HL-60 (cell line): ENCODE data around the gene GABRB1.

ENCODE experiments used
- DNase-seq, 2 experiments: peaks; one replicate each; pipeline ENCODE4 v3.0.0-alpha.2; 2010 to 2020; ENCODE audit warnings: low read depth in 1 of 2, low spot score in 1 of 2
- H3K27ac ChIP-seq: fragments of 250-450 bp; sonication (Bioruptor Pico); replicated peaks from 2 replicates; pipeline ENCODE4 v1.5.1; 2020; ENCODE audit warnings: mild to moderate bottlenecking, moderate library complexity
- H3K27me3 ChIP-seq: fragments of 250-450 bp; sonication (Bioruptor Pico); 2 replicates; pipeline ENCODE4 v1.5.1; 2021; ENCODE audit warnings: mild to moderate bottlenecking, moderate library complexity; ENCODE audit not compliant: insufficient read depth, poor library complexity, severe bottlenecking
- H3K4me3 ChIP-seq: replicated peaks from 2 replicates; pipeline ENCODE4 v1.5.1; 2011; ENCODE audit warnings: mild to moderate bottlenecking, control low read depth, low read length; ENCODE audit not compliant: insufficient read depth
- GABPA ChIP-seq: IDR thresholded peaks from 2 replicates; pipeline ENCODE4 v1.6.1; 2012; ENCODE audit warnings: low read depth
- POLR2AphosphoS5 ChIP-seq: IDR thresholded peaks from 2 replicates; pipeline ENCODE4 v1.6.1; 2012; ENCODE audit warnings: low read depth
- SPI1 ChIP-seq: IDR thresholded peaks from 2 replicates; pipeline ENCODE4 v1.6.1; 2012; ENCODE audit warnings: low read depth, mild to moderate bottlenecking, borderline replicate concordance
- TF ChIP-seq, protein P1 (sequence below): IDR thresholded peaks from one replicate; pipeline ENCODE4 v1.5.1; 2011; ENCODE audit warnings: low read length, control low read depth, inconsistent platforms; ENCODE audit not compliant: insufficient read depth
- TF ChIP-seq, protein P2 (sequence below): IDR thresholded peaks from 2 replicates; pipeline ENCODE4 v1.6.1; 2012; ENCODE audit warnings: low read depth; ENCODE audit not compliant: insufficient replicate concordance

The GABRB1 gene

DNA sequence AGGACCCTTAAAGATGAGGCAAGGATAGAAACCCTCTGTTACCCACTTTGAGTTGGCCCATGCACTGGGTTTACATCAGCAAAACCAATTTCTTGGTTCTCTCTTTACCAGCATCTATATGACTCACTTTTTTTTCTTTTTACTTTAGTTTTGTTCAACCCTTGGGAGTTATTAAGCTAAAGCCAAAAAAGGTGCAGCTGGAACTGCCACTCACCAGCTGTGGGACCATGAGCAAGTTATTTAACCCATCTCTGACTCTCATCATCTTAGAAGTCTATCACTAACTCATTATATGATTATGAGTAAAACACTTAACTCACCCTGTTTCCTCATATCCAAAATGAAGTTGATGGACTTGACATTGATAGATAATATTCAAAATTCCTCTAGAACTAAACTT lies 53.4 kb downstream of the GABRB1 start:
- no peak overlapping the region for H3K27ac ChIP-seq
- TF ChIP-seq SPI1 (no peak), GABPA (no peak)
- TF ChIP-seq, protein P1, sequence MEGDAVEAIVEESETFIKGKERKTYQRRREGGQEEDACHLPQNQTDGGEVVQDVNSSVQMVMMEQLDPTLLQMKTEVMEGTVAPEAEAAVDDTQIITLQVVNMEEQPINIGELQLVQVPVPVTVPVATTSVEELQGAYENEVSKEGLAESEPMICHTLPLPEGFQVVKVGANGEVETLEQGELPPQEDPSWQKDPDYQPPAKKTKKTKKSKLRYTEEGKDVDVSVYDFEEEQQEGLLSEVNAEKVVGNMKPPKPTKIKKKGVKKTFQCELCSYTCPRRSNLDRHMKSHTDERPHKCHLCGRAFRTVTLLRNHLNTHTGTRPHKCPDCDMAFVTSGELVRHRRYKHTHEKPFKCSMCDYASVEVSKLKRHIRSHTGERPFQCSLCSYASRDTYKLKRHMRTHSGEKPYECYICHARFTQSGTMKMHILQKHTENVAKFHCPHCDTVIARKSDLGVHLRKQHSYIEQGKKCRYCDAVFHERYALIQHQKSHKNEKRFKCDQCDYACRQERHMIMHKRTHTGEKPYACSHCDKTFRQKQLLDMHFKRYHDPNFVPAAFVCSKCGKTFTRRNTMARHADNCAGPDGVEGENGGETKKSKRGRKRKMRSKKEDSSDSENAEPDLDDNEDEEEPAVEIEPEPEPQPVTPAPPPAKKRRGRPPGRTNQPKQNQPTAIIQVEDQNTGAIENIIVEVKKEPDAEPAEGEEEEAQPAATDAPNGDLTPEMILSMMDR, result no peak
- no peak overlapping the region for H3K4me3 ChIP-seq
- H3K27me3 ChIP-seq, result no peaks in the 10 kb centered on the region
- DNase-seq, result no peak

DNA sequence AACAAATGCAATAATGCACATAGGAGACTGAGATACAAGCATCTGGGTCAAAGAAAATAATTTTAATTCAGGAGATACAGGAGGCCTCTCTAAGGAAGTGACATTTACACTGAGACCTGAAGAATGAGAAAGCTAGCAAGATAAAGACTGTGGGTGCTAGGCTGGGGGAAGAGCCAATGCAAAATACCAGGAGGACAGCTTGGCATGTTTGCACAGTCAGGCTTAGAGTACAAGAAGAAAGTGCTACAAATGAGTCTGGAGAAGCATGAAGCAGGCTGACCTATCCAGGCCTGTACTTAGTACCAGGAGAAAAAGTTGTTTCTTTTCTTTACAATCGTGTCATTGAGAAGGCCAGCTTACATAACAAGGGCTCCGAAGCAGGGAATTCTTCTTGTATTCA lies 56.9 kb downstream of the GABRB1 start:
- Histone ChIP-seq H3K27me3 (no peaks in the 10 kb centered on the region), H3K4me3 (no peak overlapping the region), H3K27ac (no peak overlapping the region)
- TF ChIP-seq, protein P2, sequence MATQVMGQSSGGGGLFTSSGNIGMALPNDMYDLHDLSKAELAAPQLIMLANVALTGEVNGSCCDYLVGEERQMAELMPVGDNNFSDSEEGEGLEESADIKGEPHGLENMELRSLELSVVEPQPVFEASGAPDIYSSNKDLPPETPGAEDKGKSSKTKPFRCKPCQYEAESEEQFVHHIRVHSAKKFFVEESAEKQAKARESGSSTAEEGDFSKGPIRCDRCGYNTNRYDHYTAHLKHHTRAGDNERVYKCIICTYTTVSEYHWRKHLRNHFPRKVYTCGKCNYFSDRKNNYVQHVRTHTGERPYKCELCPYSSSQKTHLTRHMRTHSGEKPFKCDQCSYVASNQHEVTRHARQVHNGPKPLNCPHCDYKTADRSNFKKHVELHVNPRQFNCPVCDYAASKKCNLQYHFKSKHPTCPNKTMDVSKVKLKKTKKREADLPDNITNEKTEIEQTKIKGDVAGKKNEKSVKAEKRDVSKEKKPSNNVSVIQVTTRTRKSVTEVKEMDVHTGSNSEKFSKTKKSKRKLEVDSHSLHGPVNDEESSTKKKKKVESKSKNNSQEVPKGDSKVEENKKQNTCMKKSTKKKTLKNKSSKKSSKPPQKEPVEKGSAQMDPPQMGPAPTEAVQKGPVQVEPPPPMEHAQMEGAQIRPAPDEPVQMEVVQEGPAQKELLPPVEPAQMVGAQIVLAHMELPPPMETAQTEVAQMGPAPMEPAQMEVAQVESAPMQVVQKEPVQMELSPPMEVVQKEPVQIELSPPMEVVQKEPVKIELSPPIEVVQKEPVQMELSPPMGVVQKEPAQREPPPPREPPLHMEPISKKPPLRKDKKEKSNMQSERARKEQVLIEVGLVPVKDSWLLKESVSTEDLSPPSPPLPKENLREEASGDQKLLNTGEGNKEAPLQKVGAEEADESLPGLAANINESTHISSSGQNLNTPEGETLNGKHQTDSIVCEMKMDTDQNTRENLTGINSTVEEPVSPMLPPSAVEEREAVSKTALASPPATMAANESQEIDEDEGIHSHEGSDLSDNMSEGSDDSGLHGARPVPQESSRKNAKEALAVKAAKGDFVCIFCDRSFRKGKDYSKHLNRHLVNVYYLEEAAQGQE, result no peak
- DNase-seq, result no peak

DNA sequence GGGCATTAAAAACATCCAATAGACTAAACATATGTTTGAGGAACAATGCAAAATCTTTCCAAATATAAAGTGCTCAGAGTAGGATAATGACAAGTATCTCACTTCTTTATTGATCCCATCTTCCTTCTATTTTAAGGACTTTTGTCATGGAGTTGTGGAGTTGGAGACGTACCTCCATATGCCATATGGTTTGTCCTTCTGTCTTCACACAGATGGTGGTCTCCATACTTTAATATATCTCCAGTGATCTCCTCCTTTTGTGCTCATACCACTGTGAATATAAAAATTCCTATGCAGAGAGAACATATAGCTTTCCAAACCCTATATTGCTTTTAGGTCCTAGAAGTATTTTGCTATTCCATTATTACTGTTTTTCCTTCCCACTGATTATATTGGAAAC lies 64.5 kb downstream of the GABRB1 start:
- DNase-seq, result no peak
- no peak overlapping the region for H3K27ac ChIP-seq
- TF ChIP-seq GABPA (no peak), SPI1 (no peak), POLR2AphosphoS5 (no peak)
- TF ChIP-seq, protein P2, result no peak
- no peak overlapping the region for H3K4me3 ChIP-seq
- H3K27me3 ChIP-seq, result no peaks in the 10 kb centered on the region

DNA sequence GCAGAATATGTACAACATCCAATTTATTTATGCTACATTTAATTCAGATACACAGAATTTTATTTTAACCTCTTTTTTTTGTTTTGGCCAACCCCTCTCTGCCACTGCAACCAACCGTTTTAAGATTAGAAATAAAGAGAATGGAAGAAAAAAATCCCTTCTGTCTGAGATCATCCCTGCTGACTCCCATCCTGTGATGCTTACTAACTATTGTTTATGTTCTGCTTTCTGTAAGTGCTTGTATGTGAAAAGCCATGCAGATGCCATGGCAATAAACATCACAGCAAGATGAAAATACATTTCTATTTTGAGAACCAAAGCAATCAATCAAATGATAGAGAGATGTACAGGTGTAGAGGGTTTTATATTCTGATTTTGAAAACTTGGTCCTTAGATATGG lies 70.1 kb downstream of the GABRB1 start:
- no peaks in the 10 kb centered on the region for H3K27me3 ChIP-seq
- DNase-seq, result no peak

More for the DNA sequence above, 70.1 kb downstream of the GABRB1 start:
- TF ChIP-seq, protein P1, result no peak
- TF ChIP-seq POLR2AphosphoS5 (no peak), SPI1 (no peak), GABPA (no peak)
- TF ChIP-seq, protein P2, result no peak
- Histone ChIP-seq H3K27ac (no peak overlapping the region), H3K4me3 (no peak overlapping the region)
